LNCAP (cell line): Measurements from ENCODE around the gene JAKMIP3.
A peak's percentile ranks its signal among the peaks of the same experiment; 100 is the strongest.

ENCODE experiments used
- TF ChIP-seq, protein P1 (sequence below): fragments of 450-650 bp; IDR thresholded peaks from 2 replicates; pipeline ENCODE4 v1.5.1; 2017; ENCODE audit warnings: mild to moderate bottlenecking

JAKMIP3 gene

DNA sequence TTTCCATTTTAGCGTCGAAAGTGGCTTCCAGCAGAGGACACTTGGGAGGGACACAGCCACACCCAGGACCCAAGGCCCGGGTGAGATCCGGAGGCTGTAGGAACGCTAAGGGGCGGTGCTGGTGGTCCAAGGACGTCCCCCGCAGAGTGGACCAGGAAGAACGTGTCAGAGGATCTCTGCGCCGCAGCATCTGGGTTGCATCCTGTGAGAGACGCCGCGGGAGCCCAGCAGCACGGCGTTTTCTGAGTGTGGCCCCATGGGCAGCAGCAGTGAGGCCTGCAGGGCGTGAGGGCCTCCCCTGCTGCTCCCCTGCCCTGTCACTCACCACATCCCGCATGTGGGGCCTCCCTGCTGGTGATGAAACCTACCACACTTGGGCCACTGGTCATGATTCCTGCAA, 43.5 kb upstream of the JAKMIP3 start:
- TF ChIP-seq, protein P1, sequence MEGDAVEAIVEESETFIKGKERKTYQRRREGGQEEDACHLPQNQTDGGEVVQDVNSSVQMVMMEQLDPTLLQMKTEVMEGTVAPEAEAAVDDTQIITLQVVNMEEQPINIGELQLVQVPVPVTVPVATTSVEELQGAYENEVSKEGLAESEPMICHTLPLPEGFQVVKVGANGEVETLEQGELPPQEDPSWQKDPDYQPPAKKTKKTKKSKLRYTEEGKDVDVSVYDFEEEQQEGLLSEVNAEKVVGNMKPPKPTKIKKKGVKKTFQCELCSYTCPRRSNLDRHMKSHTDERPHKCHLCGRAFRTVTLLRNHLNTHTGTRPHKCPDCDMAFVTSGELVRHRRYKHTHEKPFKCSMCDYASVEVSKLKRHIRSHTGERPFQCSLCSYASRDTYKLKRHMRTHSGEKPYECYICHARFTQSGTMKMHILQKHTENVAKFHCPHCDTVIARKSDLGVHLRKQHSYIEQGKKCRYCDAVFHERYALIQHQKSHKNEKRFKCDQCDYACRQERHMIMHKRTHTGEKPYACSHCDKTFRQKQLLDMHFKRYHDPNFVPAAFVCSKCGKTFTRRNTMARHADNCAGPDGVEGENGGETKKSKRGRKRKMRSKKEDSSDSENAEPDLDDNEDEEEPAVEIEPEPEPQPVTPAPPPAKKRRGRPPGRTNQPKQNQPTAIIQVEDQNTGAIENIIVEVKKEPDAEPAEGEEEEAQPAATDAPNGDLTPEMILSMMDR: no peak

DNA sequence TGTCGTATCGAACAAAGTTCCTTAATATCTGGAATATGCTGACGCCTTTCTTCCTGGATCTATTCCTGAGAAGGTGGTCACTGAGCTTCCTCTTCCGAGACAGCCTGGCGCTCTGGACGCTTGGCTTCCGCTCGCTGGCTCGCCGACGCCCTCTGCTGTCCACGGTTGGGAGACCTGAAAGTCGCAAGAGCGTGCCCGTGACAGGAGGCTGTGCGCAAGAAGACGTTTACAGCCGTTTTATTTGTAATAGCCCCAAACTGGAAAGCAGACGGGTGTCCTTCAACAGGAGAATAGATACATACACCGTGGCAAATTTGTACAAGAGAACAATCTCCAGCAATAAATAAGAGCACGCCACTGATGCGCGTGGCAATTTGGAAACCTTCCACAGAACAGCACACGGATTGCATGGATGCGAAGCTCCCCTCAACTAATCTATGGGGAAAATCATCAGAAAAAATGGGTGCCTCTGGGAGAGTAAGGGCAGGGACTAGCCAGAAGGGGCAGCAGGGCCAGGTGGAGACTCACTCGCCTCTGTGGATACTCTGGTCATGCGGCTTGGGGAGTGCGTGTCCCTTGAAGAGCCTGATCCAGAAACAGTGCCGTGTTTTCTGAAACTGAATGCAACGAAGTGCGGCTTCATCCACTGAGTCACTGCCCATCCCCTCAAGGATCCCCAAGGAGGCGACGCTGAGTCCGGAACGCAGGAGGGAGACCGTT, 42.5 kb upstream of the JAKMIP3 start:
- TF ChIP-seq, protein P1: peak; percentile 94

DNA sequence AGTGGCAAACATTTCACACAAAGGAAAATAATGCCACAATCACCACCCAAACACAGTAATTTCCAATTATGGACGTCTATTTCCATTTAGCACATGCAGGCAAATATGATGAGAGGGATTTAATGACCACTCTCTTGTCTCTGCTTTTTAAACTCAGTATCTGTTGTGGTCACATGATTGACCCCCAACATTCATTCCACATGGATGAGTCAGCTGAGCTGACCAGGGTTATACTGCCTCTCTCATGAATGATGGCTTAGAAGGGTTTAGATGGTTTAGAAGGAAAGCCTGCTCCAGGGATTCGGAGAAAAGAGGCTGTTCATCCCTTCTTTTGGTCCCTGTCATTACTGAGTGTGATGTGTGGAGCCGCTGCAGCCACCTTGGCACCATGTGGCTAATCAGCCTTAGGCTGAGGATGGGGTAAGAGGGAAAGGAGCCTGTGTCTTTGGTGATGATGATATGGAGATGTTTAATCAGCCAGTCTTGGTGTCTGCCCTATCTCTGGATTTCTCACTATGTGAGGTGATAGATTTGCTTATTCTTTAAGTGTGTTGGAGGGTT, 38.2 kb upstream of the JAKMIP3 start:
- TF ChIP-seq, protein P1: no peak

DNA sequence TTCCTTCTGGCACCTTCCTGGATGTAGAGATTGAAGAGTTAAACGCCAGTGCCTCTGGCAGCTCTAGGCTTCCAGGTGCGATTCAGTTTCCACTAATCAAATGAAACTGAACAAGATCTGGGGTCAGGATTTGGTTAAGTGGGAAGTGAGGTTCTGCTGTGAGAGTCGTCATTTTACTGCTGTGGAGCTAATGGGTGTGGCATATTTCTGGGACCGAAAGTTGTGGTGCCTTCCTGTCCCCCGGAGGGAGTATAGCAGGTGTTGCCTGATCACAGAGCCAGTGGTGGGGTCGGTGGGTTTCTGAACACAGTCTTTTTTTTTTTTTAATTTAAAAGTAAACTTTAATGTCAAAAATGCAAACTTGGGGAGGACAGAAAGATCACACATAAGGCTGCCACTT, 37.0 kb upstream of the JAKMIP3 start:
- TF ChIP-seq, protein P1: no peak

DNA sequence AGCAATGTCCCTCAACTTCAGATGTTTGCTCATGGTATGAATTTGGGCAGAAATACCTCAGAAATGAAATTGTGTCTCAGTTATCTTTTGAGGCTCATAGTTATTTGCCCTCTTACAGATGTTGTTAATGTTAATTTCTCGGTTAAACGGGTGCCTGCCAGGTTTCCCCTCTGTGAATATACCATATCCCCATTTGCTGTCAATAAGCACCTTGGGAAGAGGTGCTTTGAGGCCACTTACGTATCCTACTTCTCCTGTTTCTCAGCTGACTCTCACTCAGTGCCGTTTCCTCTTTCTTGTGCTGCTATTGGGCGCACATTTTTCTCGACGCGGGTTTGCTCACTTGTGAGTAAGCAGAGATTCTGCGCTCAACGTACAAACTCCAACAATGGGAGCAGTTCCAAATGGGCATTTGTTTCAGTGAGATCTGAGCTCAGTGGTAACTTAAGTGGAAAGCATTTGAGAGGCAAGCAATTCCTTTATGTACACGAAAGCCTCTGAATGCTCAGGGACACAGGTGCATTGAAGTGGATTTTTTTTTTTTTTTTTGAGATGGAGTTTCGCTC, 34.8 kb upstream of the JAKMIP3 start:
- TF ChIP-seq, protein P1: no peak

DNA sequence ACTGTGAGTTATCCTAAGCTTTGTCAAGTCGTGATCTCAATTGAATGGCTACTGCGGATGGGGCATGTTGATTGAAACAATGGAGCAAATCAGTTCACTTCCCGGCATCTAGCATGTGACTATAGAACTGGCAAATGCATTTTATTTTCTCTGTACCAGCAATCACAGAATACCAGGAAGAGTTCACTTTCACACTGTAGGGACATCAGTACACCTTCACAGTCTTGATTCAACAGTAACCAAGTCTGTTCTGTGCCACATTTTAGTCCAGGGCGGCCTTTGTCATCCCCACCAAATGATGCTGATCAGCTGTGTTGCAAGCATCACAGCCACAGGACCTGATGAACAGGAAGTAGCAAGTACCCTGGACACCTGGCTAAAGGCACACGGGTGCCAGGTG, 32.1 kb upstream of the JAKMIP3 start:
- TF ChIP-seq, protein P1: no peak

DNA sequence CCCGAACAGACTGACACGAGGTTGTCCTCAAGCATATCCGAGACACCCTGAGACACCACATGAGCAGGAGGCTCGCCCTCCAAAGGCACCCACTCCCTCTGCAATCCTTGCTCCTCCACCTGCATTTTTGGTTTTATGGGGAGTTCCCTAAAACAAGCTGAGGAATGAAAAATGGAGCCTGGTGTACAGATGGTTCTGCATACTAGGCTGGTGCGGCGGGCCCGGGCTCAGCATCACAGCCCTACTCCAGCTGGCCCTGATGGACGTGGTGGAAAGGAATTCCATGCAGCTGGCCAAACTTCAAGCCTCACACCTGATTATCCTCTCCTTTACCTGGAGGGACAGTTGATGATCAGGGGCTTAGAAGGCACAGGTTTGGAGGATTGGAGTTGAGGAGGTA, 30.3 kb upstream of the JAKMIP3 start:
- TF ChIP-seq, protein P1: no peak
